GM19239 (cell line): ENCODE results near the gene ERN1.

Source experiments
- DNase-seq: peaks from one replicate; pipeline ENCODE4 v3.0.0; 2011; ENCODE audit warnings: low spot score; ENCODE audit not compliant: insufficient read length
- FAIRE-seq: peaks from 2 replicates; lab custom pipeline; 2011; peaks lifted over from hg19 to GRCh38; lab: Jason Lieb, UNC

Gene ERN1

DNA sequence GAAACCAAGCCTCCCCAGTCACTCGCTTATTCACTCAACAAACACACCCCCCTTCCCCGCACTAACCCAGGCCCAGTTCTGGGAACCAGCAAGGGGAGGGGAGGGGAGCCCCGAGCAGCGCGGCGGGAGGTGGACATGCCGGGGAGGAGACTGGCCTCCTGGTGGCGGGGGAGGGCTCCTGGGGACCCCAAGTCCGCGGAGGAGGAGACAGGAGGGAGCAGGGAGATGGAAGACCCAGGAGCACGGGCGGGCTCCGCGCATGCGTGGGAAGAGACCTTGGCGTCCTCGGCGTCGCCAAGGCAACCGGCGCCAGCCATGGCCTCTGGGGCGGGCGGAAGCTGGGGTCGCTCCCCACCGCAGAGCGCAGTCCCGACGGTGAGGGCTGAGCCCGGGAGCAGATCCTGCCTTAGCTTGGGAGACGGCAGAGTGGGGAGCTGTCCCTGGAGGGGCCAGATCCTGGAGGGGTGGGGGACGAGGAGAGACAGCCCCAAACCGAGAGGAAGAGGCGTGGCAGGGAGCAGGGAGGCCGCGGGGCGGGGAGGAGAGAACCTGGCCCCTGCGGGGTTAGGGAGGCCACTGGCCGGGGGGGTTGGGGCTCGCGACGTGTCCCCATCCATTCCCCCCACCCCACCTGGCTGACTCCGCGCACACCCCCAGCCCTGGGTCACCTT, 131.8 kb downstream of the ERN1 start, which contains the start of gene PRR29:
PRR29 (plus strand) TSS at position 302 of the 671 bp plus-strand sequence; CDS start at position 316, 14 bp downstream.
- FAIRE-seq, result peak; percentile 64
- DNase-seq, result peak; percentile 89

DNA sequence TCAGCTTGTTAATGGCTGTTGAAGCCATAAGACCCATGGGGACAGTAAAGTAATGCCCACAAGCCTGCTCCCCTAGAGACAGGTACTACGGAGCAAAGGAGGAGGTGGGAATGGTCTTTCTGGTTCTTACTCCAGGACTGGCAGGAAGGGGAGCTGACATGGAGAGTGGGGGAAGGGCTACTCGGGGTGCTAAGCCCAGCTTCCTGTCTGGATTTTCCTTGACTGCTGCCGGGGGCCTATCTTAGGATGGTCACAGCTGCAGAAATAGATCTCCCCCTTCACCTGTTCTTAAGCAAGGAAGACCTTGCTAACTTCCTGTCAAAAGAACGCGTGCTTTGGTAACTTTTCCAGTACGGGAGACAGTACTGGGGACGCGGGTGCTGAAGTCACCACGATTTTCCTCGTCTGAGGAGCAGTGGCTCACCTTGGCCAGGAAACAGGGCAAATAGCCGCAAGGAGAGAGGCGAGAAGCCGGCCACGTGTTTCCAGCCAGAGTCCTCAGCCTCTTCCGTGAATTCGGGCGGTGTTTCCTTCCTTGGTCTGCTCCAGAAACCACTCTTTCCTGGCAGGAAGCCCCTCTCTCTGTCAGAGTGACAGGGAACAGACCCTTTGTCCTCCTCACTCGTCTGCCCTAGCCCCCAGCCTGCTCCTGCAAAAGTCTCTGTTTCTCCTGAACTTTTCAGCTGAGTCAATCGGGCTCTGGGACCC, 132.4 kb downstream of the ERN1 start:
- DNase-seq (no peak), FAIRE-seq (no peak)

DNA sequence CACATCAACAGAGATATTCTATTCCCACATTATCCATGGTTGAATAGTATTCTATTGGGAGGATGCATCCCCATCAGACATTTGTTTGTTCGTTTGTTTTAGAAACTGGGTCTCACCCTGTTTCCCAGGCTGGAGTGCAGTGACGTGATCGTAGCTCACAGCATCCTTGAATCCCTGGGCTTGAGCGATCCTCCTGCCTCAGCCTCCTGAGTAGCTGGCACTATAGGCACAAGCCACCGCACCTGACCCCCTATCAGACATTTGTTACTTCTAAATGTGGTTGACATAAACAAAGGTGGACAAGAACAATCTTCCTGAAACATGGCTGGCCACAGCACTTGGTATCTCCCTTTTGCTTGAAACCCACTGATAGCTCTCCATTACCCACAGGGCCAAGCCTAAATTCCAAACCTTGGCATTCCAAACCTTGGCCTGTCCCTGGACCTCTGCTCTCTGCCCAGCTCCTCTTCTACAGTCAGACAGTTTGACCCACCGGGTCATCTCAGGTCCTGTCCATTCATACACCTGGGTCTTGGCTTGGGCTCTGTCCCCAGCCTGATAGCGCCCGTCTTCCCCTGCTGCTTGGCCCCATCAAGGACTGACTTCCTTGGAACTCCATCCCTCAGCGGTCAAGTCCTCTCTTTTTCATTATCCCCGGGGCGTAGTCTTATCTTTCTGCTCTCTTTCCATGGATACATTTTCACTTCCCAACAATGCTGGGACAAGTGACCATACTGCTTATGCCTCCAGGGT, 133.3 kb downstream of the ERN1 start:
- no peak for DNase-seq
- FAIRE-seq, result no peak

DNA sequence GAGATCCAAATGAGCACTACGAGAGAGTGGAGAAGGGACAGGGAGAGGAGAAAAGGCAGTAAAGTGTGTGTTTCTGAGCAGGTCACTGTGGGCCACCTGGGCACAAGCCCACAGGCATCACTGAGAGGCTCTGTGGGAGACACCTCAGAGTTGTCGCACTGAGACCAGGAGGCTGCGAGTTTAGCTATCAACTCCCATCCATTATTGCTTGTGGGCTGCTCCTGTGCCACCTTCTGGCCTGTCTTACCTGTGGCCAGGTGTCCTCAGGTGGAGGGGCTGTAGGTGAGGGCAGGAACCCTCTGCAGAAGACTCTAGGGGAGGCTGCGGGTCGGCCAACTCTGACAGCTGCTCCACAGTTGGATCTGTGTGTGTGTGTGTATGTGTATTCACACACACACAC, 134.3 kb downstream of the ERN1 start:
- no peak for FAIRE-seq
- no peak for DNase-seq

DNA sequence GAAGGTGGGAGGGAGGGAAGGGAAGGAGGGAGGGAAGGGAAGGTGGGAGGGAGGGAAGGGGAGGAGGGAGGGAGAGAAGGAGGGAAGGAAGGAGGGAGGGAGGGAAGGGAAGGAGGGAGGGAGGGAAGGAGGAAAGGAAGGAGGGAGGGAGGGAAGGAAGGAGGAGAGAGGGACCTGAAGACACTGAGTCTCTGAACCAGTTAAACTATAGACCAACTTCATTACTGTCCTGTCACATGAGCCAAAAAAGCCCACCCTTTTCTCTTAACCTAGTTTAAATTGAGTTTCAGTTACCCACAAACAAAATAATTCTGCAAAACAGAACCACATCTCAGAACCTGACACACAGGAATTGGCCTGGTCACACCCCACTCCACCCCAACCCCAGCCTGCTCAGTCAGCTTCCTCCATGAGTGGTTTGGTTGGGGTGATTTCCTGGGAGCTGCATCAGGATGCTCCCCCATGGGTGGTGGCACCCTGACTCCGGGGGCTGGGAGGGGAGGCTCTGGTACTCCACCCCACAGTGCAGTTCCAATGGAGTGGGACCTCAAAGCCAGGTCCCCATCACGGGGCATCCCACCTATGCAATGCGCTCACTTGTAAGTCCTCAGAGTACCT, 136.5 kb downstream of the ERN1 start:
- DNase-seq (no peak), FAIRE-seq (no peak)

DNA sequence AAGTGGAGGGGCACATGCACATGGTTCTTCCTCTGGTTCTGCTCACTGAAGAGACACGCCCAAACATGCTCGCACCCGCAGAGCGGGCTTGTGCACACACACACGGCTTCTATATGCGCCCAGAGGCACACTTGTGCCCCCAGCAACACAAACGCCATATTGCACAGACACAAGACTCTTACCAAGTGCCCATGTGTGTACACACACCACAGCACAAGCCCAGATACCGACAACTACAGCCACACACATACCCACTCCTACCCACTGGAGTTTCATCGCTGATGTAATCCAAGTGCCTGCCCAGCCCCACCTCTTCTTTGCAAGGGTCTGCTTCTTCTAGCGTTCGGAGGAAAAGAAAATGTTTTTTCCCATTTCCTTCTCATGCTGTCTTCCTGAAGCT, 138.3 kb downstream of the ERN1 start:
- FAIRE-seq (no peak), DNase-seq (no peak)

DNA sequence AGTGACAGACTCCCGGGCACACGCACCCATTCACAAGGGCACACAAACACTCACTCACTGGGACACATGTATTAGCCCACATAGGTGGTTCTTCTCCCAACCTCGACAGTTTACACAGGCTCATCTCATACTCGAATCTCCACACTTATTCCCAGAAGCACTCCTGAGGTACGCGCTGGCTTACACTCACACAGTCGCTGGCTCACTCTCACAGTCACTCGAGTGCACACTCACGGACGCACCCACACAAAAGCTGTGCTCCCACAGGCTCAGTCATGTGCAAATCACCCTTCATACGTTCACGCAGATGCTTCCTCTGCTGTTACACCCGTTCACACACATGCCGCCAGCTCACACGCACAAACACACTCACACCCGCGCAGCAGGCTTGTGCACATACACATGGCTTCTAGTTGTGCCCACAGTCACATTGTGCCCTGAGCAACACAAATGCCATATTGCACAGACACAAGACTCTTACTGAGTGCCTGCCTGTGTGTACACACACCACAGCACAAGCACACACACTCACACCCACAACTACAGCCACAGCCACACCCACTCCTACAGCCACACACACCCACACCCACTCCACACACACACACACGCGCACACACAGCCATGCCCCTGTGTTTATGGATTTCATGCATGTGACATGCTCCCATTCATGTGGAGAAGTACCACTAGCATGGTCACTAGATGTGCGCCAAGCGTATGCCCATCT, 140.2 kb downstream of the ERN1 start:
- DNase-seq (no peak), FAIRE-seq (no peak)
